Measurements from ENCODE around the gene SPDEF.

The SPDEF gene

GRCh38 chr6:34519971-34520644 lies 36.0 kb downstream of the SPDEF start:
- Histone ChIP-seq H3K27ac (no peak overlapping the region), H3K4me3 (no peak overlapping the region)

GRCh38 chr6:34518669-34519365 lies 37.3 kb downstream of the SPDEF start:
- H3K27ac ChIP-seq: no peak overlapping the region
- no peak overlapping the region for H3K4me3 ChIP-seq

GRCh38 chr6:34517966-34518365 lies 38.2 kb downstream of the SPDEF start:
- H3K27ac ChIP-seq: no peak overlapping the region

GRCh38 chr6:34517461-34517881 lies 38.7 kb downstream of the SPDEF start:
- no peak overlapping the region for H3K27ac ChIP-seq
- H3K4me3 ChIP-seq: no peak overlapping the region

More at GRCh38 chr6:34517966-34518365, 38.2 kb downstream of the SPDEF start:
- H3K4me3 ChIP-seq: no peak overlapping the region

- Histone ChIP-seq H3K27ac (no peak overlapping the region), H3K4me3 (no peak overlapping the region)
Measured at GRCh38 chr6:34516391-34517324, 39.5 kb downstream of the SPDEF start.

- Histone ChIP-seq H3K27ac (no peak overlapping the region), H3K4me3 (no peak overlapping the region)
Measured at GRCh38 chr6:34515473-34516387, 40.4 kb downstream of the SPDEF start.

GRCh38 chr6:34514593-34515472 lies 41.3 kb downstream of the SPDEF start:
- no peak overlapping the region for H3K27ac ChIP-seq
- H3K4me3 ChIP-seq: no peak overlapping the region

GRCh38 chr6:34514112-34514511 lies 42.0 kb downstream of the SPDEF start:
- no peak overlapping the region for H3K4me3 ChIP-seq
- H3K27ac ChIP-seq: no peak overlapping the region

GRCh38 chr6:34513646-34514045 lies 42.5 kb downstream of the SPDEF start:
- H3K27ac ChIP-seq: no peak overlapping the region

GRCh38 chr6:34512738-34513115 lies 43.4 kb downstream of the SPDEF start:
- H3K4me3 ChIP-seq: no peak overlapping the region
- no peak overlapping the region for H3K27ac ChIP-seq

More at GRCh38 chr6:34513646-34514045, 42.5 kb downstream of the SPDEF start:
- no peak overlapping the region for H3K4me3 ChIP-seq

GRCh38 chr6:34511915-34512737 lies 44.0 kb downstream of the SPDEF start:
- H3K4me3 ChIP-seq: no peak overlapping the region
- no peak overlapping the region for H3K27ac ChIP-seq

GRCh38 chr6:34511214-34511914 lies 44.8 kb downstream of the SPDEF start:
- H3K4me3 ChIP-seq: no peak overlapping the region
- no peak overlapping the region for H3K27ac ChIP-seq

- Histone ChIP-seq H3K27ac (no peak overlapping the region), H3K4me3 (no peak overlapping the region)
Measured at GRCh38 chr6:34510299-34510698, 45.8 kb downstream of the SPDEF start.

GRCh38 chr6:34509782-34510181 lies 46.3 kb downstream of the SPDEF start:
- Histone ChIP-seq H3K27ac (no peak overlapping the region), H3K4me3 (no peak overlapping the region)

GRCh38 chr6:34508425-34508824 lies 47.7 kb downstream of the SPDEF start:
- no peak overlapping the region for H3K4me3 ChIP-seq

GRCh38 chr6:34506718-34507117 lies 49.4 kb downstream of the SPDEF start:
- Histone ChIP-seq H3K4me3 (no peak overlapping the region), H3K27ac (no peak overlapping the region)

More at GRCh38 chr6:34508425-34508824, 47.7 kb downstream of the SPDEF start:
- no peak overlapping the region for H3K27ac ChIP-seq

GRCh38 chr6:34497411-34497810 lies 58.7 kb downstream of the SPDEF start:
- no peak overlapping the region for H3K4me3 ChIP-seq
- no peak overlapping the region for H3K27ac ChIP-seq
